ENCODE data around the gene IL9.

DNA sequence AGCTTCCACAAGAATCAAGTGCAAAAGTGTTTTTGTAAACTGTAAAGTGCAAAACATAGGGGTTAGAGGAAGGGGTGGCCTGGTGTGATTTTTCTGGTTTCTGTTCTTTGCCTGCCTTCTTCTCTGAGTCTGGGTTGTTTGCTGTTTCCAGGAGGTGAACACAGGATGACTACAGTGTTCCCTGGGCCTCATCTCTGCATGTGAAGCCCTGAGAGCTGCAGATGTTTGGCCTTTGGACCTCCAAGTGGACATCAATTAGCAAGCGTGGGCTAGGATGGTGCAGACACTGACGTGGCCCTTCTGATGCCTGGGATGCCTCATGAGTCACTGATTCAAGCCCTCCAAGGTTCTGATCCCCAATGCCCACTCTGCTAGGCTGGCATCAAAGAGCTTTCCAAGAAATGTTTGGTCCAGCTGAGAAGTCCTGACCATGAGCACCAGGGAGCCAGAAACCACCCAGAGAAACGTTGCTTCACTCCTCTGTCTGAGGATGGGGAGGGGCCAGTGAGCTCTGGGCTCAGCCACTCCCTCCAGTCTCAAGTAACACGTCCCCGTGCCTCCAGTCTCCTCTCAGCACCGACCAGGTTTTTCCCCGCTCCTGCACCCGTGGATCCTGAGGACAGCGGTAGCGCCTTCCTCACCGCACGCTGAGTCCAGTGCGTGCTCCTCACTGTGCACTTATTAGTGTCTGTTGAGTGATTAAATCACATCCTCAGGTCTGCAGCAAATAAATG, 7.6 kb downstream of the IL9 start:
- no peak for TF ChIP-seq STAT3 (IDR thresholded peaks at IDR 0.05; ENCODE audit: low read depth, low read length)
- TF ChIP-seq EZH2 (IDR thresholded peaks at IDR 0.05; ENCODE audit: borderline replicate concordance, control insufficient read depth, low read depth, low read length) = no peak
- no peak for TF ChIP-seq TAF1 (IDR thresholded peaks at IDR 0.05; ENCODE audit: borderline replicate concordance, low read depth, low read length)
- no peak for TF ChIP-seq CTCF (IDR thresholded peaks at IDR 0.05 in 2 of 3, conservative IDR thresholded peaks at IDR 0.05 in 1 of 3; ENCODE audit: control insufficient read depth in 2 of 3, extremely low read depth in 1 of 3, insufficient read depth in 1 of 3, low read depth in 3 of 3, low read length in 3 of 3)
- no peak for TF ChIP-seq SMAD1 (IDR thresholded peaks at IDR 0.05; ENCODE audit: low read depth, partially characterized antibody)
- TF ChIP-seq, protein P1, sequence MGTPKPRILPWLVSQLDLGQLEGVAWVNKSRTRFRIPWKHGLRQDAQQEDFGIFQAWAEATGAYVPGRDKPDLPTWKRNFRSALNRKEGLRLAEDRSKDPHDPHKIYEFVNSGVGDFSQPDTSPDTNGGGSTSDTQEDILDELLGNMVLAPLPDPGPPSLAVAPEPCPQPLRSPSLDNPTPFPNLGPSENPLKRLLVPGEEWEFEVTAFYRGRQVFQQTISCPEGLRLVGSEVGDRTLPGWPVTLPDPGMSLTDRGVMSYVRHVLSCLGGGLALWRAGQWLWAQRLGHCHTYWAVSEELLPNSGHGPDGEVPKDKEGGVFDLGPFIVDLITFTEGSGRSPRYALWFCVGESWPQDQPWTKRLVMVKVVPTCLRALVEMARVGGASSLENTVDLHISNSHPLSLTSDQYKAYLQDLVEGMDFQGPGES (IDR thresholded peaks at IDR 0.05) = no peak
- TF ChIP-seq POLR2A (IDR thresholded peaks at IDR 0.05; ENCODE audit: low read depth, low read length) = no peak
- TF ChIP-seq, protein P2, sequence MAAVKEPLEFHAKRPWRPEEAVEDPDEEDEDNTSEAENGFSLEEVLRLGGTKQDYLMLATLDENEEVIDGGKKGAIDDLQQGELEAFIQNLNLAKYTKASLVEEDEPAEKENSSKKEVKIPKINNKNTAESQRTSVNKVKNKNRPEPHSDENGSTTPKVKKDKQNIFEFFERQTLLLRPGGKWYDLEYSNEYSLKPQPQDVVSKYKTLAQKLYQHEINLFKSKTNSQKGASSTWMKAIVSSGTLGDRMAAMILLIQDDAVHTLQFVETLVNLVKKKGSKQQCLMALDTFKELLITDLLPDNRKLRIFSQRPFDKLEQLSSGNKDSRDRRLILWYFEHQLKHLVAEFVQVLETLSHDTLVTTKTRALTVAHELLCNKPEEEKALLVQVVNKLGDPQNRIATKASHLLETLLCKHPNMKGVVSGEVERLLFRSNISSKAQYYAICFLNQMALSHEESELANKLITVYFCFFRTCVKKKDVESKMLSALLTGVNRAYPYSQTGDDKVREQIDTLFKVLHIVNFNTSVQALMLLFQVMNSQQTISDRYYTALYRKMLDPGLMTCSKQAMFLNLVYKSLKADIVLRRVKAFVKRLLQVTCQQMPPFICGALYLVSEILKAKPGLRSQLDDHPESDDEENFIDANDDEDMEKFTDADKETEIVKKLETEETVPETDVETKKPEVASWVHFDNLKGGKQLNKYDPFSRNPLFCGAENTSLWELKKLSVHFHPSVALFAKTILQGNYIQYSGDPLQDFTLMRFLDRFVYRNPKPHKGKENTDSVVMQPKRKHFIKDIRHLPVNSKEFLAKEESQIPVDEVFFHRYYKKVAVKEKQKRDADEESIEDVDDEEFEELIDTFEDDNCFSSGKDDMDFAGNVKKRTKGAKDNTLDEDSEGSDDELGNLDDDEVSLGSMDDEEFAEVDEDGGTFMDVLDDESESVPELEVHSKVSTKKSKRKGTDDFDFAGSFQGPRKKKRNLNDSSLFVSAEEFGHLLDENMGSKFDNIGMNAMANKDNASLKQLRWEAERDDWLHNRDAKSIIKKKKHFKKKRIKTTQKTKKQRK (IDR thresholded peaks at IDR 0.05; ENCODE audit: low read depth, low read length) = no peak
- TF ChIP-seq ESRRA (IDR thresholded peaks at IDR 0.05; ENCODE audit: low read length) = no peak
- TF ChIP-seq, protein P3, sequence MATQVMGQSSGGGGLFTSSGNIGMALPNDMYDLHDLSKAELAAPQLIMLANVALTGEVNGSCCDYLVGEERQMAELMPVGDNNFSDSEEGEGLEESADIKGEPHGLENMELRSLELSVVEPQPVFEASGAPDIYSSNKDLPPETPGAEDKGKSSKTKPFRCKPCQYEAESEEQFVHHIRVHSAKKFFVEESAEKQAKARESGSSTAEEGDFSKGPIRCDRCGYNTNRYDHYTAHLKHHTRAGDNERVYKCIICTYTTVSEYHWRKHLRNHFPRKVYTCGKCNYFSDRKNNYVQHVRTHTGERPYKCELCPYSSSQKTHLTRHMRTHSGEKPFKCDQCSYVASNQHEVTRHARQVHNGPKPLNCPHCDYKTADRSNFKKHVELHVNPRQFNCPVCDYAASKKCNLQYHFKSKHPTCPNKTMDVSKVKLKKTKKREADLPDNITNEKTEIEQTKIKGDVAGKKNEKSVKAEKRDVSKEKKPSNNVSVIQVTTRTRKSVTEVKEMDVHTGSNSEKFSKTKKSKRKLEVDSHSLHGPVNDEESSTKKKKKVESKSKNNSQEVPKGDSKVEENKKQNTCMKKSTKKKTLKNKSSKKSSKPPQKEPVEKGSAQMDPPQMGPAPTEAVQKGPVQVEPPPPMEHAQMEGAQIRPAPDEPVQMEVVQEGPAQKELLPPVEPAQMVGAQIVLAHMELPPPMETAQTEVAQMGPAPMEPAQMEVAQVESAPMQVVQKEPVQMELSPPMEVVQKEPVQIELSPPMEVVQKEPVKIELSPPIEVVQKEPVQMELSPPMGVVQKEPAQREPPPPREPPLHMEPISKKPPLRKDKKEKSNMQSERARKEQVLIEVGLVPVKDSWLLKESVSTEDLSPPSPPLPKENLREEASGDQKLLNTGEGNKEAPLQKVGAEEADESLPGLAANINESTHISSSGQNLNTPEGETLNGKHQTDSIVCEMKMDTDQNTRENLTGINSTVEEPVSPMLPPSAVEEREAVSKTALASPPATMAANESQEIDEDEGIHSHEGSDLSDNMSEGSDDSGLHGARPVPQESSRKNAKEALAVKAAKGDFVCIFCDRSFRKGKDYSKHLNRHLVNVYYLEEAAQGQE (IDR thresholded peaks at IDR 0.05; ENCODE audit: low read depth, low read length) = no peak
- TF ChIP-seq SUZ12 (IDR thresholded peaks at IDR 0.05; ENCODE audit: unreplicated experiment) = no peak
- TF ChIP-seq, protein P4, sequence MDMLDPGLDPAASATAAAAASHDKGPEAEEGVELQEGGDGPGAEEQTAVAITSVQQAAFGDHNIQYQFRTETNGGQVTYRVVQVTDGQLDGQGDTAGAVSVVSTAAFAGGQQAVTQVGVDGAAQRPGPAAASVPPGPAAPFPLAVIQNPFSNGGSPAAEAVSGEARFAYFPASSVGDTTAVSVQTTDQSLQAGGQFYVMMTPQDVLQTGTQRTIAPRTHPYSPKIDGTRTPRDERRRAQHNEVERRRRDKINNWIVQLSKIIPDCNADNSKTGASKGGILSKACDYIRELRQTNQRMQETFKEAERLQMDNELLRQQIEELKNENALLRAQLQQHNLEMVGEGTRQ (IDR thresholded peaks at IDR 0.05; ENCODE audit: borderline replicate concordance, low read depth, low read length) = no peak
- TF ChIP-seq POLR2AphosphoS5 (IDR thresholded peaks at IDR 0.05; ENCODE audit: low read length) = no peak
- no peak for TF ChIP-seq ZNF384 (IDR thresholded peaks at IDR 0.05; ENCODE audit: borderline replicate concordance, low read depth, low read length)
